Measurements from ENCODE around the gene KXD1. TPM values are rescaled to one million over a fixed set of nuclear protein-coding genes. Genes with fewer than 3 reads are reported as not detected.

Gene KXD1
- total RNA-seq, 3 donors from 2014 or later = 112 to 129 (median 126) TPM

GRCh38 chr19:18618236-18618635 is 60.6 kb downstream of the KXD1 start:
- no peaks in the 10 kb centered on the region for H3K36me3 Mint-ChIP-seq (ENCODE audit: insufficient read depth)
- DNase-seq (no peak), ATAC-seq (no peak)
- no peak overlapping the region for H3K4me3 Mint-ChIP-seq
- H3K4me1 Mint-ChIP-seq (ENCODE audit: low read depth) = peaks cover 5% of the 10 kb centered on the region
- peaks cover 42% of the 10 kb centered on the region for H3K27me3 Mint-ChIP-seq (ENCODE audit: low read depth)
- H3K9me3 Mint-ChIP-seq = no peaks in the 10 kb centered on the region

Other genes with a start within 250 kb of the KXD1 start
- gene LSM4, start 234.8 kb upstream of the KXD1 start, total RNA-seq = 100 to 1,000 TPM; 209 to 254 (median 230) TPM
- 10 to 100 TPM; 12.8 to 14.7 (median 13.0) TPM for gene PGPEP1, start 217.3 kb upstream of the KXD1 start, total RNA-seq
- under 1 TPM; 0.53 to 0.71 (median 0.56) TPM for gene GDF15, start 171.7 kb upstream of the KXD1 start, total RNA-seq
- not detected for gene LRRC25, start 160.2 kb upstream of the KXD1 start, total RNA-seq
- gene SSBP4, start 138.5 kb upstream of the KXD1 start, total RNA-seq = 100 to 1,000 TPM; 119 to 155 (median 135) TPM
- gene ISYNA1, start 119.7 kb upstream of the KXD1 start, total RNA-seq = 10 to 100 TPM; 10.2 to 16.6 (median 14.4) TPM
- gene ELL, start 35.8 kb upstream of the KXD1 start, total RNA-seq = 10 to 100 TPM; 25.6 to 32.5 (median 28.8) TPM
- 100 to 1,000 TPM; 155 to 163 (median 155) TPM for gene FKBP8, start 14.3 kb upstream of the KXD1 start, total RNA-seq
- 1,000 to 10,000 TPM; 1,928 to 2,027 (median 1,945) TPM for gene UBA52, start 14.0 kb downstream of the KXD1 start, total RNA-seq
- gene REX1BD, start 30.9 kb downstream of the KXD1 start, total RNA-seq = 100 to 1,000 TPM in 2 of 3 donors, 10 to 100 TPM in 1; 99.7 to 139 (median 119) TPM
- under 1 TPM in 2 of 3 donors, not detected in 1; 0.32 to 0.76 TPM for gene CRLF1, start 48.9 kb downstream of the KXD1 start, total RNA-seq
- not detected for gene TMEM59L, start 55.0 kb downstream of the KXD1 start, total RNA-seq
- 10 to 100 TPM; 14.7 to 20.3 (median 17.0) TPM for gene KLHL26, start 79.2 kb downstream of the KXD1 start, total RNA-seq
- gene CRTC1, start 125.8 kb downstream of the KXD1 start, total RNA-seq = 1 to 10 TPM; 7.8 to 9.6 (median 8.9) TPM
- gene COMP, start 233.4 kb downstream of the KXD1 start, total RNA-seq = not detected

All from activated T-cell treated with anti-CD3 and anti-CD28 coated beads, Interleukin-2, amount 50 U/mL, for 4 hours (primary cell).